Neural cell (in vitro differentiated cells): Measurements from ENCODE around the gene SLC35A4. TPM values are rescaled to one million over a fixed set of nuclear protein-coding genes. Genes with fewer than 3 reads are reported as not detected.

Experiments
- H2AFZ ChIP-seq: fragments of 200-600, 300-800 bp; sonication (generic), shearing (Covaris generic); 2 replicates; pipeline ENCODE4 v1.6.0; 2014; ENCODE audit warnings: low read depth, mild to moderate bottlenecking, antibody characterized with exemption, low read length, moderate library complexity
- H3F3A ChIP-seq: fragments of 200-600 bp; shearing (Covaris generic); 2 replicates; pipeline ENCODE4 v1.6.1; 2016; ENCODE audit warnings: mild to moderate bottlenecking, moderate library complexity, mixed read lengths, antibody characterized with exemption, low read length; ENCODE audit not compliant: insufficient read depth, poor library complexity, severe bottlenecking
- H3K27ac ChIP-seq: fragments of 200-600, 300-800 bp; sonication (generic), shearing (Covaris generic); 2 replicates; pipeline ENCODE4 v1.5.1; 2014; ENCODE audit warnings: mild to moderate bottlenecking, low read length, moderate library complexity
- H3K27me3 ChIP-seq: fragments of 300-800, 200-600 bp; sonication (generic), shearing (Covaris generic); 2 replicates; pipeline ENCODE4 v1.6.0; 2014; ENCODE audit warnings: mild to moderate bottlenecking, low read depth, low read length, moderate library complexity; ENCODE audit not compliant: insufficient read depth
- H3K36me3 ChIP-seq: fragments of 300-800, 200-600 bp; sonication (generic), shearing (Covaris generic); 2 replicates; pipeline ENCODE4 v1.5.1; 2014; ENCODE audit warnings: mild to moderate bottlenecking, antibody characterized with exemption, low read length, moderate library complexity; ENCODE audit not compliant: insufficient read depth
- H3K4me2 ChIP-seq: fragments of 300-800, 200-600 bp; sonication (generic), shearing (Covaris generic); 2 replicates; pipeline ENCODE4 v1.6.0; 2014; ENCODE audit warnings: mild to moderate bottlenecking, low read length
- H3K4me3 ChIP-seq: fragments of 300-800, 200-600 bp; sonication (generic), shearing (Covaris generic); 2 replicates; pipeline ENCODE4 v1.5.1; 2014; ENCODE audit warnings: mild to moderate bottlenecking, low read length, moderate library complexity
- H3K79me2 ChIP-seq: fragments of 200-600 bp; shearing (Covaris generic); replicated peaks from 2 replicates; pipeline ENCODE4 v1.6.0; 2014; ENCODE audit warnings: mild to moderate bottlenecking, low read length, moderate library complexity; ENCODE audit not compliant: insufficient read depth
- H3K9ac ChIP-seq: fragments of 300-800, 200-600 bp; sonication (generic), shearing (Covaris generic); 2 replicates; pipeline ENCODE4 v1.6.1; 2016; ENCODE audit warnings: mild to moderate bottlenecking, low read length, mixed read lengths
- H3K9me2 ChIP-seq: fragments of 200-600 bp; shearing (Covaris generic); 2 replicates; pipeline ENCODE4 v1.6.1; 2016; ENCODE audit warnings: mild to moderate bottlenecking, low read length, mixed read lengths; ENCODE audit not compliant: insufficient read depth
- H3K9me3 ChIP-seq: fragments of 200-600, 300-800 bp; sonication (generic), shearing (Covaris generic); 2 replicates; pipeline ENCODE4 v1.6.1; 2016; ENCODE audit warnings: mild to moderate bottlenecking, mixed run types, low read length, moderate library complexity, mixed read lengths
- H4K20me1 ChIP-seq: fragments of 200-600 bp; shearing (Covaris generic); 2 replicates; pipeline ENCODE4 v1.6.1; 2016; ENCODE audit warnings: mild to moderate bottlenecking, mixed run types; ENCODE audit not compliant: insufficient read depth
- EP300 ChIP-seq: fragments of 450-650 bp; conservative IDR thresholded peaks from 2 replicates; pipeline ENCODE4 v1.6.1; 2014; ENCODE audit warnings: antibody characterized with exemption, mild to moderate bottlenecking, moderate library complexity; ENCODE audit not compliant: poor library complexity, severe bottlenecking
- EZH2 ChIP-seq: fragments of 200-600, 300-800 bp; shearing (Covaris generic), sonication (generic); IDR thresholded peaks from 2 replicates; pipeline ENCODE4 v1.6.1; 2014; ENCODE audit warnings: antibody characterized with exemption, low read length, borderline replicate concordance, mild to moderate bottlenecking; ENCODE audit not compliant: insufficient read depth, poor library complexity, severe bottlenecking
- MXI1 ChIP-seq: fragments of 450-650 bp; conservative IDR thresholded peaks from 2 replicates; pipeline ENCODE4 v1.6.1; 2014; ENCODE audit warnings: antibody characterized with exemption, mild to moderate bottlenecking; ENCODE audit not compliant: poor library complexity, severe bottlenecking
- POLR2AphosphoS5 ChIP-seq: IDR thresholded peaks from 2 replicates; pipeline ENCODE4 v1.6.1; 2012
- RAD21 ChIP-seq: fragments of 450-650 bp; conservative IDR thresholded peaks from 2 replicates; pipeline ENCODE4 v1.6.1; 2014; ENCODE audit warnings: antibody characterized with exemption, mild to moderate bottlenecking, moderate library complexity
- SMC3 ChIP-seq: fragments of 450-650 bp; conservative IDR thresholded peaks from 2 replicates; pipeline ENCODE4 v1.6.1; 2014; ENCODE audit warnings: antibody characterized with exemption, mild to moderate bottlenecking, moderate library complexity; ENCODE audit not compliant: poor library complexity
- TAF1 ChIP-seq: IDR thresholded peaks from 2 replicates; pipeline ENCODE4 v1.6.1; 2012; ENCODE audit warnings: low read depth
- polyA plus RNA-seq: library from polyadenylated mRNA; depleted of rRNA; stranded (reverse); fragments of >200 nt; gene quantifications from 2 replicates; pipeline ENCODE4 v1.2.3, GENCODE V29; 2014
- TF ChIP-seq, protein P1 (sequence below): fragments of 450-650 bp; IDR thresholded peaks from 2 replicates; pipeline ENCODE4 v1.5.1; 2014; ENCODE audit warnings: antibody characterized with exemption, mild to moderate bottlenecking, moderate library complexity; ENCODE audit not compliant: poor library complexity, severe bottlenecking
- TF ChIP-seq, protein P2 (sequence below): IDR thresholded peaks from 2 replicates; pipeline ENCODE4 v1.6.1; 2012; ENCODE audit warnings: borderline replicate concordance

Gene SLC35A4
- polyA plus RNA-seq, 1 donor from 2014 or later, result 8.1 TPM

DNA sequence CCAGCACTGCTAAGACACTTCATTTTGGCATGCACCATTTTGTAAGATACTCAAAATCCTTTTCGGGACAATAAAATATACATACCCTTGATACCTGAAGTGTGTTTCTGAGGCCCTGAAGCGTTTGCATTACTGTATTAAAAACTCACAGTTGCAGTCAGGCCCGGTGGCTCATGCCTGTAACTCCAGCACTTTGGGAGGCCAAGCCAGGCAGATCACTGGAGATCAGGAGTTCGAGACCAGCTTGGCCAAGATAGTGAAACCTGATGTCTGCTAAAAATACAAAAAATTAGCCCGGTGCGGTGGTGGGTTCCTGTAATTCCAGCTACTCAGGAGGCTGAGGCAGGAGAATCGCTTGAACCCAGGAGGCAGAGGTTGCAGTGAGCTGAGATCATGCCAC, 19.6 kb upstream of the SLC35A4 start:
- Histone ChIP-seq H3K4me3 (no peak overlapping the region), H3K36me3 (peaks cover 3% of the 10 kb centered on the region), H3K79me2 (no peaks in the 10 kb centered on the region), H3K27me3 (no peaks in the 10 kb centered on the region), H3K4me2 (no peak overlapping the region), H3K9me2 (no peaks in the 10 kb centered on the region), H2AFZ (no peak overlapping the region), H3K27ac (no peak overlapping the region), H3F3A (no peaks in the 10 kb centered on the region), H4K20me1 (no peaks in the 10 kb centered on the region), H3K9me3 (no peaks in the 10 kb centered on the region), H3K9ac (no peak overlapping the region)
- no peak for TF ChIP-seq EZH2
- TF ChIP-seq, protein P1, sequence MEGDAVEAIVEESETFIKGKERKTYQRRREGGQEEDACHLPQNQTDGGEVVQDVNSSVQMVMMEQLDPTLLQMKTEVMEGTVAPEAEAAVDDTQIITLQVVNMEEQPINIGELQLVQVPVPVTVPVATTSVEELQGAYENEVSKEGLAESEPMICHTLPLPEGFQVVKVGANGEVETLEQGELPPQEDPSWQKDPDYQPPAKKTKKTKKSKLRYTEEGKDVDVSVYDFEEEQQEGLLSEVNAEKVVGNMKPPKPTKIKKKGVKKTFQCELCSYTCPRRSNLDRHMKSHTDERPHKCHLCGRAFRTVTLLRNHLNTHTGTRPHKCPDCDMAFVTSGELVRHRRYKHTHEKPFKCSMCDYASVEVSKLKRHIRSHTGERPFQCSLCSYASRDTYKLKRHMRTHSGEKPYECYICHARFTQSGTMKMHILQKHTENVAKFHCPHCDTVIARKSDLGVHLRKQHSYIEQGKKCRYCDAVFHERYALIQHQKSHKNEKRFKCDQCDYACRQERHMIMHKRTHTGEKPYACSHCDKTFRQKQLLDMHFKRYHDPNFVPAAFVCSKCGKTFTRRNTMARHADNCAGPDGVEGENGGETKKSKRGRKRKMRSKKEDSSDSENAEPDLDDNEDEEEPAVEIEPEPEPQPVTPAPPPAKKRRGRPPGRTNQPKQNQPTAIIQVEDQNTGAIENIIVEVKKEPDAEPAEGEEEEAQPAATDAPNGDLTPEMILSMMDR, result no peak
- TF ChIP-seq EP300, result no peak
- no peak for TF ChIP-seq MXI1
- TF ChIP-seq SMC3, result no peak
- TF ChIP-seq RAD21, result no peak
- TF ChIP-seq, protein P2, sequence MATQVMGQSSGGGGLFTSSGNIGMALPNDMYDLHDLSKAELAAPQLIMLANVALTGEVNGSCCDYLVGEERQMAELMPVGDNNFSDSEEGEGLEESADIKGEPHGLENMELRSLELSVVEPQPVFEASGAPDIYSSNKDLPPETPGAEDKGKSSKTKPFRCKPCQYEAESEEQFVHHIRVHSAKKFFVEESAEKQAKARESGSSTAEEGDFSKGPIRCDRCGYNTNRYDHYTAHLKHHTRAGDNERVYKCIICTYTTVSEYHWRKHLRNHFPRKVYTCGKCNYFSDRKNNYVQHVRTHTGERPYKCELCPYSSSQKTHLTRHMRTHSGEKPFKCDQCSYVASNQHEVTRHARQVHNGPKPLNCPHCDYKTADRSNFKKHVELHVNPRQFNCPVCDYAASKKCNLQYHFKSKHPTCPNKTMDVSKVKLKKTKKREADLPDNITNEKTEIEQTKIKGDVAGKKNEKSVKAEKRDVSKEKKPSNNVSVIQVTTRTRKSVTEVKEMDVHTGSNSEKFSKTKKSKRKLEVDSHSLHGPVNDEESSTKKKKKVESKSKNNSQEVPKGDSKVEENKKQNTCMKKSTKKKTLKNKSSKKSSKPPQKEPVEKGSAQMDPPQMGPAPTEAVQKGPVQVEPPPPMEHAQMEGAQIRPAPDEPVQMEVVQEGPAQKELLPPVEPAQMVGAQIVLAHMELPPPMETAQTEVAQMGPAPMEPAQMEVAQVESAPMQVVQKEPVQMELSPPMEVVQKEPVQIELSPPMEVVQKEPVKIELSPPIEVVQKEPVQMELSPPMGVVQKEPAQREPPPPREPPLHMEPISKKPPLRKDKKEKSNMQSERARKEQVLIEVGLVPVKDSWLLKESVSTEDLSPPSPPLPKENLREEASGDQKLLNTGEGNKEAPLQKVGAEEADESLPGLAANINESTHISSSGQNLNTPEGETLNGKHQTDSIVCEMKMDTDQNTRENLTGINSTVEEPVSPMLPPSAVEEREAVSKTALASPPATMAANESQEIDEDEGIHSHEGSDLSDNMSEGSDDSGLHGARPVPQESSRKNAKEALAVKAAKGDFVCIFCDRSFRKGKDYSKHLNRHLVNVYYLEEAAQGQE, result no peak
- no peak for TF ChIP-seq TAF1
- no peak for TF ChIP-seq POLR2AphosphoS5

DNA sequence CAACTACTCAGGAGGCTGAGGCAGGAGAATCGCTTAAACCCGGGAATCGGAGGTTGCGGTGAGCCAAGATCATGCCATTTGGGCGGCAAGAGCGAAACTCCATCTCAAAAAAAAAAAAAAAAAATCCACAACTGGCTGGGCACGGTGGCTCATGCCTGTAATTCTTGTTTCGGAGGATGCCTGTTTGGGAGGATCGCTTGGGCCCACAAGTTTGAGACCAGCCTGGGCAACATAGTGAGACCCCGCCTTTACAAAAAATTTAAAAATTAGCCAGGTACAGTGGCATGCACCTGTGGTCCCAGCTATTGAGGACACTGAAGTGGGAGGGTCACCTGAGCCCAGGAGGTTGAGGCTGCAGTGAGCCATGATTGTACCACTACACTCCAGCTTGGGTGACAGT, 19.0 kb upstream of the SLC35A4 start:
- Histone ChIP-seq H3K4me3 (no peak overlapping the region), H4K20me1 (no peaks in the 10 kb centered on the region), H3K36me3 (no peaks in the 10 kb centered on the region), H2AFZ (no peak overlapping the region), H3K9ac (no peak overlapping the region), H3K4me2 (no peak overlapping the region), H3K27ac (no peak overlapping the region), H3K9me2 (no peaks in the 10 kb centered on the region), H3K9me3 (no peaks in the 10 kb centered on the region), H3K79me2 (no peaks in the 10 kb centered on the region), H3K27me3 (no peaks in the 10 kb centered on the region), H3F3A (no peaks in the 10 kb centered on the region)
- TF ChIP-seq RAD21 (no peak), POLR2AphosphoS5 (no peak), MXI1 (no peak), SMC3 (no peak), TAF1 (no peak), EZH2 (no peak), EP300 (no peak)
- TF ChIP-seq, protein P1, result no peak
- TF ChIP-seq, protein P2, result no peak
